WTC11 (cell line): ENCODE data around the gene C11orf21.

Source experiments
- CTCF ChIP-seq: fragments of 200-600 bp; IDR thresholded peaks from 2 replicates; pipeline ENCODE4 v1.8.0; 2022; ENCODE audit warnings: antibody characterized with exemption
- JUN ChIP-seq: sonication (generic); formaldehyde crosslinking; IDR thresholded peaks from 2 replicates; pipeline ENCODE4 v1.8.0; 2023; ENCODE audit warnings: mild to moderate bottlenecking, missing genetic modification reagents
- PRDM15 ChIP-seq: sonication (generic); formaldehyde crosslinking; IDR thresholded peaks from 2 replicates; pipeline ENCODE4 v1.8.0; 2022; ENCODE audit warnings: missing genetic modification reagents

GRCh38 chr11:2321311-2321683 is 19.6 kb upstream of the C11orf21 start:
- TF ChIP-seq JUN = no peak
- no peak for TF ChIP-seq CTCF
- no peak for TF ChIP-seq PRDM15
